Measurements from ENCODE around the gene EIF3L.
A peak's percentile ranks its signal among the peaks of the same experiment; 100 is the strongest.

Gene EIF3L

DNA sequence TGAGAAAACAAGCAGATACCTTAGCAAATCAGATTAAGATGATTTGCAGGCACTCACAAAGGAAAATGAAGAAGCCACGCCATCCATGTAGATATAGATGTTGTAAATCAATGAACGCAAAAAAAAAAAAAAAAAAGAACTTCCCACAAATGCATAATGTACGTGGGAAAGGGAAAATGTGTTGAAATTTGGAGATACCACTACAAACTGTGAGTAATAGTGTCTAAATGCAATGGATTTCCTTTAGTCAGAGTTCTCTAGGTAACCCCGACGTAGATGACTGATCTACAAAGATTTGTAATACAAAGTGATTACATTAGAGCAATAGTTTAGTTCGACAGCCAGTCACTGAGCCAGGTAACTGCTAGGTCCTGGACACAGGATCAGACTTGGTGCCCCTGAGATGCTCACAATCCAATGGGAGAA lies 4.3 kb upstream of the EIF3L start:
- H3K4me3 ChIP-seq (ENCODE audit: low read depth, low read length): peak overlapping the region; percentile 89
- DNase-seq (ENCODE audit: low read depth): no peak
- TF ChIP-seq, protein P1, sequence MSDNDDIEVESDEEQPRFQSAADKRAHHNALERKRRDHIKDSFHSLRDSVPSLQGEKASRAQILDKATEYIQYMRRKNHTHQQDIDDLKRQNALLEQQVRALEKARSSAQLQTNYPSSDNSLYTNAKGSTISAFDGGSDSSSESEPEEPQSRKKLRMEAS (IDR thresholded peaks at IDR 0.05; ENCODE audit: low read depth, low read length): no peak
- TF ChIP-seq, protein P2, sequence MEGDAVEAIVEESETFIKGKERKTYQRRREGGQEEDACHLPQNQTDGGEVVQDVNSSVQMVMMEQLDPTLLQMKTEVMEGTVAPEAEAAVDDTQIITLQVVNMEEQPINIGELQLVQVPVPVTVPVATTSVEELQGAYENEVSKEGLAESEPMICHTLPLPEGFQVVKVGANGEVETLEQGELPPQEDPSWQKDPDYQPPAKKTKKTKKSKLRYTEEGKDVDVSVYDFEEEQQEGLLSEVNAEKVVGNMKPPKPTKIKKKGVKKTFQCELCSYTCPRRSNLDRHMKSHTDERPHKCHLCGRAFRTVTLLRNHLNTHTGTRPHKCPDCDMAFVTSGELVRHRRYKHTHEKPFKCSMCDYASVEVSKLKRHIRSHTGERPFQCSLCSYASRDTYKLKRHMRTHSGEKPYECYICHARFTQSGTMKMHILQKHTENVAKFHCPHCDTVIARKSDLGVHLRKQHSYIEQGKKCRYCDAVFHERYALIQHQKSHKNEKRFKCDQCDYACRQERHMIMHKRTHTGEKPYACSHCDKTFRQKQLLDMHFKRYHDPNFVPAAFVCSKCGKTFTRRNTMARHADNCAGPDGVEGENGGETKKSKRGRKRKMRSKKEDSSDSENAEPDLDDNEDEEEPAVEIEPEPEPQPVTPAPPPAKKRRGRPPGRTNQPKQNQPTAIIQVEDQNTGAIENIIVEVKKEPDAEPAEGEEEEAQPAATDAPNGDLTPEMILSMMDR (IDR thresholded peaks at IDR 0.05; ENCODE audit: low read depth, low read length): no peak
- TF ChIP-seq MYC (IDR thresholded peaks at IDR 0.05; ENCODE audit: low read depth, low read length) (no peak), POLR2A (IDR thresholded peaks at IDR 0.05; ENCODE audit: extremely low read depth, insufficient read length) (no peak)

DNA sequence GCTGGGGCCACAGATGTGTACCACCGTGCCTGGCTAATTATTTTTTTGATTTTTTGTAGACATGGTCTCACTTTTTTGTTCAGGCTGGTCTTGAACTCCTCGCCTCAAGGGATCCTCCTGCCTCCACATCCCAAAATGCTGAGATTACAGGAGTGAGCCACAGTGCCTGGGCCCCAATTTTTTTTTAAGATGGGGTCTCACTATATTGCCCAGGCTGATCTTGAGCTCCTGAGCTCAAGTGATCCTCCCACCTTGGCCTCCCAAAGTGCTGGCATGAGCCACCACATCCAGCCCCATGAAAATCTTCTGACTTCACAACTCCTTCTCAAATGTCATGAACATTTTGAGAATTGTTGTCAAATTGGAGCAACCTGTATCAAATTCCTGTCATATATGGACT lies 2.8 kb upstream of the EIF3L start:
- TF ChIP-seq, protein P2 (IDR thresholded peaks at IDR 0.05; ENCODE audit: low read depth, low read length): no peak
- TF ChIP-seq POLR2A (IDR thresholded peaks at IDR 0.05; ENCODE audit: extremely low read depth, insufficient read length) (no peak), MYC (IDR thresholded peaks at IDR 0.05; ENCODE audit: low read depth, low read length) (no peak)
- TF ChIP-seq, protein P1 (IDR thresholded peaks at IDR 0.05; ENCODE audit: low read depth, low read length): no peak
- no peak for DNase-seq (ENCODE audit: low read depth)
- no peak overlapping the region for H3K4me3 ChIP-seq (ENCODE audit: low read depth, low read length)

GRCh38 chr22:37848587-37849088 lies 581 bp upstream of the EIF3L start:
- peak overlapping the region; percentile 98 for H3K4me3 ChIP-seq (ENCODE audit: low read depth, low read length)
- DNase-seq (ENCODE audit: low read depth): peak; percentile 62
- TF ChIP-seq MYC (IDR thresholded peaks at IDR 0.05; ENCODE audit: low read depth, low read length) (no peak), POLR2A (IDR thresholded peaks at IDR 0.05; ENCODE audit: extremely low read depth, insufficient read length) (no peak)
- TF ChIP-seq, protein P2 (IDR thresholded peaks at IDR 0.05; ENCODE audit: low read depth, low read length): no peak
- TF ChIP-seq, protein P1 (IDR thresholded peaks at IDR 0.05; ENCODE audit: low read depth, low read length): no peak

- H3K4me3 ChIP-seq (ENCODE audit: low read depth, low read length): peak overlapping the region; percentile 98
- TF ChIP-seq POLR2A (IDR thresholded peaks at IDR 0.05; ENCODE audit: extremely low read depth, insufficient read length): no peak
- TF ChIP-seq, protein P1 (IDR thresholded peaks at IDR 0.05; ENCODE audit: low read depth, low read length): no peak
- TF ChIP-seq MYC (IDR thresholded peaks at IDR 0.05; ENCODE audit: low read depth, low read length): no peak
- TF ChIP-seq, protein P2 (IDR thresholded peaks at IDR 0.05; ENCODE audit: low read depth, low read length): no peak
- DNase-seq (ENCODE audit: low read depth): no peak
These were observed 1.6 kb downstream of the EIF3L start for GRCh38 chr22:37850801-37851200.

DNA sequence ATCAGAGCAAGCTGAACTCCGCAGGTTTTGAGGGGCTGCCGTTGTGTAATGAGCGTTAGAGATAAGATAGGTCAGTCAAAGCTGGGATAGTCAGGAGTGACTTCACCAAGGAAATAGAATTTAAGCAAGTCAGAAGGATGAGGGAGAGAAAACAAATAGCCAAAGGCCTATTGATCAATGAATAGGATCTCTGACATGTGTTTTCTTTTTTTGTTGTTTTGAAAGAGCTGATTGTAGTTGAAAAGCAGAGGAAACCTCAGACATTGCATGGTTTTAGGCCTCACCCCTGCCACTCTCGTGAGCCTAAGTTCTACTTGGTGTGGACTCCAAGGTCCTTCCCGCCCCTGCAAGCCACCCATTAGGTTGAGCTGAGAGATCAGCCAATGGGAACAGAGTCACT lies 3.2 kb downstream of the EIF3L start:
- TF ChIP-seq POLR2A (IDR thresholded peaks at IDR 0.05; ENCODE audit: extremely low read depth, insufficient read length): no peak
- TF ChIP-seq, protein P2 (IDR thresholded peaks at IDR 0.05; ENCODE audit: low read depth, low read length): no peak
- TF ChIP-seq, protein P1 (IDR thresholded peaks at IDR 0.05; ENCODE audit: low read depth, low read length): no peak
- no peak for TF ChIP-seq MYC (IDR thresholded peaks at IDR 0.05; ENCODE audit: low read depth, low read length)
- H3K4me3 ChIP-seq (ENCODE audit: low read depth, low read length): no peak overlapping the region
- no peak for DNase-seq (ENCODE audit: low read depth)

Measured in NB4 (cell line).